ENCODE measurements around the gene GMPR2.

The GMPR2 gene

DNA sequence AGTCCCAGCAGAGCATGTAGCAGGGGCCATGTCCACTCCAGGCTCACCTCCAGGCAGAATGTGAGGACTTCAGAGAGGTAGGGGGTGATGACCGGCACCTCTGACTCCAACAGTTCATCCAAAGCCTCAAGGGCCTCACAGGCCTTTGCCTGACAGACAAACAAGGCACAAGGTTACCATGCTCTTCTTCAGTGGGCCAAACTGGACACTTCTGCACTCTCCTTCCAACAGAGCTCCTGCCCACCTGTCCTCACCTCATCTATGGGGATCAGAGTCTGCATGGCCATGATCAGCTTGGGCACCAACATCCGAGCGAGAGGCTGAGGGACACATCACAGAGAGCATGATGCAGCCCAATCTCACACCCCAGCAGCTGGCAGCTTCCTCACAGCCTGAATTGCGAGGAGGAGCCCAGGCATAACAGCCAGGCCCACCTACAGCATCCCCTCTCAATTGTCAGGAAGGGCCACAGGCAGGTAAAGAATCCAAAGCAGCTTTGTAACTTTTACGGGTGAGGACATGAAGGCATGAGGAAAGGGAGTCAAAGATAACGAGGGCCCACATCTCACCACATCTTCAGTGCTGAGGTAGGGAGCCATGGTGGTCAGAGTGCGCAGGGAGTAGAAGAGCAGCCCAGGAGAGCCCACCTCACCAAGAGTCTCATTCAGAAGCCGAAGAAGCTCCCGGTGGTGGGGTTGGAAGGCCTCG lies 45.7 kb upstream of the GMPR2 start:
- peak overlapping the region; percentile 85 for H3K4me3 ChIP-seq (ENCODE audit: low read depth, low read length)
- TF ChIP-seq, protein P1, sequence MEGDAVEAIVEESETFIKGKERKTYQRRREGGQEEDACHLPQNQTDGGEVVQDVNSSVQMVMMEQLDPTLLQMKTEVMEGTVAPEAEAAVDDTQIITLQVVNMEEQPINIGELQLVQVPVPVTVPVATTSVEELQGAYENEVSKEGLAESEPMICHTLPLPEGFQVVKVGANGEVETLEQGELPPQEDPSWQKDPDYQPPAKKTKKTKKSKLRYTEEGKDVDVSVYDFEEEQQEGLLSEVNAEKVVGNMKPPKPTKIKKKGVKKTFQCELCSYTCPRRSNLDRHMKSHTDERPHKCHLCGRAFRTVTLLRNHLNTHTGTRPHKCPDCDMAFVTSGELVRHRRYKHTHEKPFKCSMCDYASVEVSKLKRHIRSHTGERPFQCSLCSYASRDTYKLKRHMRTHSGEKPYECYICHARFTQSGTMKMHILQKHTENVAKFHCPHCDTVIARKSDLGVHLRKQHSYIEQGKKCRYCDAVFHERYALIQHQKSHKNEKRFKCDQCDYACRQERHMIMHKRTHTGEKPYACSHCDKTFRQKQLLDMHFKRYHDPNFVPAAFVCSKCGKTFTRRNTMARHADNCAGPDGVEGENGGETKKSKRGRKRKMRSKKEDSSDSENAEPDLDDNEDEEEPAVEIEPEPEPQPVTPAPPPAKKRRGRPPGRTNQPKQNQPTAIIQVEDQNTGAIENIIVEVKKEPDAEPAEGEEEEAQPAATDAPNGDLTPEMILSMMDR (IDR thresholded peaks at IDR 0.05; ENCODE audit: low read depth, low read length), result no peak
- TF ChIP-seq POLR2A (IDR thresholded peaks at IDR 0.05; ENCODE audit: extremely low read depth, insufficient read length) (no peak), MYC (IDR thresholded peaks at IDR 0.05; ENCODE audit: low read depth, low read length) (no peak)
- TF ChIP-seq, protein P2, sequence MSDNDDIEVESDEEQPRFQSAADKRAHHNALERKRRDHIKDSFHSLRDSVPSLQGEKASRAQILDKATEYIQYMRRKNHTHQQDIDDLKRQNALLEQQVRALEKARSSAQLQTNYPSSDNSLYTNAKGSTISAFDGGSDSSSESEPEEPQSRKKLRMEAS (IDR thresholded peaks at IDR 0.05; ENCODE audit: low read depth, low read length), result no peak
- DNase-seq (ENCODE audit: low read depth), result no peak

DNA sequence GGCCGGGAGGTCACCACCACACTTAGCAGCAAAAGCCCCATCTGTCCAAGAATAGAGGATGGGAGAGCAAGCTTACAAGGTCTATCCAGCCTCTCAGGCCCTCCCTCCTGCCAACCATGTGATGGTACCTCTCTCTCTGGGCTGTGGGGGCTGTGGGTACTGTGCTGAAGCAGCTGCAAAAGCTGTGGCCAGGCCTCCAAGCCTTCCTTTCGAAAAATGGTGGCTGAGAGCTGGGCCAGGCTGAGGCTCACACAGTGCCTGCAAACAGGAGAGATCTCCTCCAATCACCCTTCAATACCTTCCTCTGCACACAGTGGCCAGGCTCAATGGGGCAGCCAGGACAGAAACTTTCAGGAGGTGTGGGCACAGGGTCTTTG lies 45.2 kb upstream of the GMPR2 start:
- peak overlapping the region; percentile 85 for H3K4me3 ChIP-seq (ENCODE audit: low read depth, low read length)
- TF ChIP-seq MYC (IDR thresholded peaks at IDR 0.05; ENCODE audit: low read depth, low read length), result no peak
- TF ChIP-seq, protein P2 (IDR thresholded peaks at IDR 0.05; ENCODE audit: low read depth, low read length), result no peak
- no peak for TF ChIP-seq POLR2A (IDR thresholded peaks at IDR 0.05; ENCODE audit: extremely low read depth, insufficient read length)
- TF ChIP-seq, protein P1 (IDR thresholded peaks at IDR 0.05; ENCODE audit: low read depth, low read length), result no peak
- no peak for DNase-seq (ENCODE audit: low read depth)

DNA sequence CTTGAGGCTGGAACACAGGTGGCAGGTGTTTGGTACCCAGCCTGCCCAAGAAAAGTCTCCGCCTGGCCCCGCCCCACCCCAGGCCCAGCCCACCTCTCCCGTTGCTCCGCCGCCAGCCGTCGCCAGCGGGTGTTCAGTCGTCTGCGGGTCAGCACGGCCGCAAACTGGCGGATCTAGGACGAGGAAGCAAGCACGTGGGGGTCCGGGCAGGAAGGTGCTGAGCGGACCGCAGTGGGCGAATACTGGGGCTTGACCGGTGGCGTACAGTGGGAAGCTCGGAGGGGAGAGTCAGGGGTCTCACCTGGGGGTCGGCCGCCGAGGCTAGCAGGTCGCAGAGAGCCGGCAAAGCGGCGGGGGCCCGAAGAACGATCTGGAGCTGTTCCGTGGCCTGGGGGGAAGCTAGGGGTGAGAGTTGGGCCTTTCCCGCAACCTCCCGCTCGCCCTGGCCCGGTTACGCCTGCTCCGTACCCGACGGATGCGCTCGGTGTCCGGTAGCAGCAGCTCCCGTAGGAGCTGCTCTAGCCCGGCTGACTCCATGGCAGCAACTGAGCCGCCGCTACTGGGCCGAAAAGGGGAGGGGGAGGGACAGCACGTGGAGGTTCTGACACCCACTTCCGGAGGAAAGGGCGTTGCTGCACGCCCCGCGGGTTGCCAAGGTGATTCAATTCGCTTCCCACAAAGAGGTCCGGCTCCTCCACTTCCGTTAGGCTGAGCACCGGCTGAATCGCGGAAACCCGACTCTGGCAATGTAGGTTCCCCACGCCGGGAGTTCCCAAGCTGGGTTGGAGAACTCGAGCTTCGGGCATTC lies 44.3 kb upstream of the GMPR2 start, which contains the start of gene IPO4:
IPO4 (minus strand) TSS at position 566 of the 808 bp plus-strand sequence; CDS start at position 537, 29 bp downstream.
- H3K4me3 ChIP-seq (ENCODE audit: low read depth, low read length), result peak within 1 kb of the TSS; percentile 85
- peak; percentile 98 for DNase-seq (ENCODE audit: low read depth)
- TF ChIP-seq, protein P1 (IDR thresholded peaks at IDR 0.05; ENCODE audit: low read depth, low read length), result no peak
- peak; percentile 100 for TF ChIP-seq MYC (IDR thresholded peaks at IDR 0.05; ENCODE audit: low read depth, low read length)
- TF ChIP-seq, protein P2 (IDR thresholded peaks at IDR 0.05; ENCODE audit: low read depth, low read length), result peak; percentile 100
- peak; percentile 87 for TF ChIP-seq POLR2A (IDR thresholded peaks at IDR 0.05; ENCODE audit: extremely low read depth, insufficient read length)

DNA sequence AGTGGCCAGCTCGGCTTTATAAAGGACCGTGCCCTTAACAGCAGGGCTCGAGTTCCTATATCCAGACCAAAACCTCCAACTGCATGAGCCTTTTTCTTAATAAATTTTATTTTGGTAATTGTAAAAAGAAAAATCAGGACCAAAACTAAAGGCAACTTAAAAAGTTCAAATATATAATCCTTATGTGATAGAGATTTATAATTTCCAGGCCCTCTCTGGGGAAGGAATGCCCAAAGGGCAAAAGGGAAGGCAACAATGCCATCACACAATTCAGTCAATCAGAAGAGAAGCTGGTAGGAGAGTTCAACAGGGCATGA lies 43.7 kb upstream of the GMPR2 start:
- TF ChIP-seq MYC (IDR thresholded peaks at IDR 0.05; ENCODE audit: low read depth, low read length), result no peak
- TF ChIP-seq, protein P2 (IDR thresholded peaks at IDR 0.05; ENCODE audit: low read depth, low read length), result no peak
- TF ChIP-seq, protein P1 (IDR thresholded peaks at IDR 0.05; ENCODE audit: low read depth, low read length), result no peak
- TF ChIP-seq POLR2A (IDR thresholded peaks at IDR 0.05; ENCODE audit: extremely low read depth, insufficient read length), result no peak
- H3K4me3 ChIP-seq (ENCODE audit: low read depth, low read length), result peak overlapping the region; percentile 45
- DNase-seq (ENCODE audit: low read depth), result no peak

DNA sequence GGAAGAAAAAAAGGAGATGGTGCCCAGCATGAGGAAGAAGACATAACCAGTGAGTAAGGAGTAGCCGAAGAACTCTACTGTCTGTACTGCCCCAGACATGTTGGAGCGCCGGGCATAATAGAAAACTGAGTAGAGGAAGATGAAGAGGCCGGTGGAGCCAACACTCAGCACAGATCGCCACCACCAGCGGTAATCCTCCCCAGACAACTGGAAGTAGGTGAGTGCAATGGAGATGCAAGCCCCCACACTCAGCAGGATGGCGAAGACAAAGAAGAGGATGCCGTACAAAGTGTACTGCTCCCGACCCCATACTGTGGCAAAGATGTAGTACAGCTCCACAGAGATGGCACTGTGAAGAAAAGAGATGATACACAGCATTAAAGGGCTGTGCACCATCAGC lies 43.3 kb upstream of the GMPR2 start:
- no peak overlapping the region for H3K4me3 ChIP-seq (ENCODE audit: low read depth, low read length)
- DNase-seq (ENCODE audit: low read depth), result no peak
- no peak for TF ChIP-seq POLR2A (IDR thresholded peaks at IDR 0.05; ENCODE audit: extremely low read depth, insufficient read length)
- TF ChIP-seq, protein P1 (IDR thresholded peaks at IDR 0.05; ENCODE audit: low read depth, low read length), result no peak
- TF ChIP-seq MYC (IDR thresholded peaks at IDR 0.05; ENCODE audit: low read depth, low read length), result no peak
- TF ChIP-seq, protein P2 (IDR thresholded peaks at IDR 0.05; ENCODE audit: low read depth, low read length), result no peak
